ENCODE data around the gene SH3PXD2B. TPM values are rescaled to one million over a fixed set of nuclear protein-coding genes. Genes with fewer than 3 reads are reported as not detected.

The SH3PXD2B gene
- total and polyA plus RNA-seq, 2 of the 13 experiments (the other 11 are each of a cell fraction or from before 2014, with no cell fraction given): 3.4 to 4.6 TPM

DNA sequence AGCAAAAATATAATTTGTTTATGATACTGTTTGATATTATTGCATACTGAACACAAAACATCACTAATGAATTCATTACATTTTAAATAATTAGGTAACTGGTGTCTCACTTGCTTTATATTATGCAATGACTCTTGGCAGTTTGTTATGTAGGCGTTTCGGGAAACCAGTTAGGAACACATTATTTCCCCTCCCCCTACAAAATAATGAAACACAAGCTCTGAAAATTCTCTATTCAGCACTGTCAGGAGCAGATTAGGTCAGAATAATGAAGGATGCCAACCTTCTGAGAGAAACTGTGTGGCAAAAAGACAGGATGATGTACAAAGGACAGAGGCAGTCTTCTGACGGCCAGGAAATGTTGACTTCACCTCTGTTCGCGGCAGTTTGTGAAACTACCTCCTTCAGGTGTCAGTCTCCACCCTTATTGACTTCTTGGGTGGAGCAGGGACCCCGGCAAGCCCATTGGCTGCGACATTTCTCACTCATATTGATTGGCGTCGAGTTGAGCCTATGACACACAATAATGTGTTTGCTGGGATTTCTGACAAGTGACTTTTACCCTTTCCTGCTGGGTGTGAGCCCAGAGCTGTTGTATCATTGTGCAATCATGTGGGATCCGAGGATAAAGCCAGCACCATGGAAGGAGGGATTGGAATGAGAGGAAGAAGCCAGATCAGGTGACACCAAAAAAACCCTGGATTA is 33.9 kb downstream of the SH3PXD2B start (continued):
- TF ChIP-seq TRAFD1 (CRISPR knock-in tag; IDR thresholded peaks at IDR 0.05; ENCODE audit: borderline replicate concordance) (no peak), RARA (CRISPR knock-in tag; IDR thresholded peaks at IDR 0.05) (0 out of 2 replicates have a peak, but pooled peaks have one; percentile 34), HMG20B (CRISPR knock-in tag; conservative IDR thresholded peaks at IDR 0.05) (0 out of 2 replicates have a peak, but pooled peaks have one; percentile 42), KAT8 (CRISPR knock-in tag; IDR thresholded peaks at IDR 0.05) (peak; percentile 65), FOXO1 (CRISPR knock-in tag; IDR thresholded peaks at IDR 0.05) (peak; percentile 29; the same call in 1 of the 2 replicates), SUZ12 (IDR thresholded peaks at IDR 0.05; ENCODE audit: low read depth, low read length) (no peak), ZC3H13 (CRISPR knock-in tag; IDR thresholded peaks at IDR 0.05) (no peak), BRF2 (CRISPR knock-in tag; IDR thresholded peaks at IDR 0.05) (no peak), ZNF431 (CRISPR knock-in tag; IDR thresholded peaks at IDR 0.05; ENCODE audit: borderline replicate concordance, low read depth) (no peak), PHF21A (CRISPR knock-in tag; IDR thresholded peaks at IDR 0.05) (peak; percentile 72), TAF15 (IDR thresholded peaks at IDR 0.05; ENCODE audit: low read depth, low read length, poor library complexity, severe bottlenecking) (no peak), STAG1 (CRISPR knock-in tag; IDR thresholded peaks at IDR 0.05) (no peak), SNAPC5 (CRISPR knock-in tag; IDR thresholded peaks at IDR 0.05; ENCODE audit: borderline replicate concordance) (no peak), SAFB2 (CRISPR knock-in tag; IDR thresholded peaks at IDR 0.05; ENCODE audit: borderline replicate concordance, low read depth) (no peak)
- TF ChIP-seq, protein P1, sequence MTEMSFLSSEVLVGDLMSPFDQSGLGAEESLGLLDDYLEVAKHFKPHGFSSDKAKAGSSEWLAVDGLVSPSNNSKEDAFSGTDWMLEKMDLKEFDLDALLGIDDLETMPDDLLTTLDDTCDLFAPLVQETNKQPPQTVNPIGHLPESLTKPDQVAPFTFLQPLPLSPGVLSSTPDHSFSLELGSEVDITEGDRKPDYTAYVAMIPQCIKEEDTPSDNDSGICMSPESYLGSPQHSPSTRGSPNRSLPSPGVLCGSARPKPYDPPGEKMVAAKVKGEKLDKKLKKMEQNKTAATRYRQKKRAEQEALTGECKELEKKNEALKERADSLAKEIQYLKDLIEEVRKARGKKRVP (CRISPR knock-in tag; IDR thresholded peaks at IDR 0.05): 0 out of 4 replicates have a peak, but pooled peaks of 1 of the 2 experiments have one; percentile 33
- TF ChIP-seq, protein P2, sequence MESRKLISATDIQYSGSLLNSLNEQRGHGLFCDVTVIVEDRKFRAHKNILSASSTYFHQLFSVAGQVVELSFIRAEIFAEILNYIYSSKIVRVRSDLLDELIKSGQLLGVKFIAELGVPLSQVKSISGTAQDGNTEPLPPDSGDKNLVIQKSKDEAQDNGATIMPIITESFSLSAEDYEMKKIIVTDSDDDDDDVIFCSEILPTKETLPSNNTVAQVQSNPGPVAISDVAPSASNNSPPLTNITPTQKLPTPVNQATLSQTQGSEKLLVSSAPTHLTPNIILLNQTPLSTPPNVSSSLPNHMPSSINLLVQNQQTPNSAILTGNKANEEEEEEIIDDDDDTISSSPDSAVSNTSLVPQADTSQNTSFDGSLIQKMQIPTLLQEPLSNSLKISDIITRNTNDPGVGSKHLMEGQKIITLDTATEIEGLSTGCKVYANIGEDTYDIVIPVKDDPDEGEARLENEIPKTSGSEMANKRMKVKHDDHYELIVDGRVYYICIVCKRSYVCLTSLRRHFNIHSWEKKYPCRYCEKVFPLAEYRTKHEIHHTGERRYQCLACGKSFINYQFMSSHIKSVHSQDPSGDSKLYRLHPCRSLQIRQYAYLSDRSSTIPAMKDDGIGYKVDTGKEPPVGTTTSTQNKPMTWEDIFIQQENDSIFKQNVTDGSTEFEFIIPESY (CRISPR knock-in tag; IDR thresholded peaks at IDR 0.05): 0 out of 2 replicates have a peak, but pooled peaks have one; percentile 10
- TF ChIP-seq, protein P3, sequence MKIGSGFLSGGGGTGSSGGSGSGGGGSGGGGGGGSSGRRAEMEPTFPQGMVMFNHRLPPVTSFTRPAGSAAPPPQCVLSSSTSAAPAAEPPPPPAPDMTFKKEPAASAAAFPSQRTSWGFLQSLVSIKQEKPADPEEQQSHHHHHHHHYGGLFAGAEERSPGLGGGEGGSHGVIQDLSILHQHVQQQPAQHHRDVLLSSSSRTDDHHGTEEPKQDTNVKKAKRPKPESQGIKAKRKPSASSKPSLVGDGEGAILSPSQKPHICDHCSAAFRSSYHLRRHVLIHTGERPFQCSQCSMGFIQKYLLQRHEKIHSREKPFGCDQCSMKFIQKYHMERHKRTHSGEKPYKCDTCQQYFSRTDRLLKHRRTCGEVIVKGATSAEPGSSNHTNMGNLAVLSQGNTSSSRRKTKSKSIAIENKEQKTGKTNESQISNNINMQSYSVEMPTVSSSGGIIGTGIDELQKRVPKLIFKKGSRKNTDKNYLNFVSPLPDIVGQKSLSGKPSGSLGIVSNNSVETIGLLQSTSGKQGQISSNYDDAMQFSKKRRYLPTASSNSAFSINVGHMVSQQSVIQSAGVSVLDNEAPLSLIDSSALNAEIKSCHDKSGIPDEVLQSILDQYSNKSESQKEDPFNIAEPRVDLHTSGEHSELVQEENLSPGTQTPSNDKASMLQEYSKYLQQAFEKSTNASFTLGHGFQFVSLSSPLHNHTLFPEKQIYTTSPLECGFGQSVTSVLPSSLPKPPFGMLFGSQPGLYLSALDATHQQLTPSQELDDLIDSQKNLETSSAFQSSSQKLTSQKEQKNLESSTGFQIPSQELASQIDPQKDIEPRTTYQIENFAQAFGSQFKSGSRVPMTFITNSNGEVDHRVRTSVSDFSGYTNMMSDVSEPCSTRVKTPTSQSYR (CRISPR knock-in tag; IDR thresholded peaks at IDR 0.05; ENCODE audit: borderline replicate concordance): peak; percentile 20; the same call in 1 of the 2 replicates
- TF ChIP-seq, protein P4, sequence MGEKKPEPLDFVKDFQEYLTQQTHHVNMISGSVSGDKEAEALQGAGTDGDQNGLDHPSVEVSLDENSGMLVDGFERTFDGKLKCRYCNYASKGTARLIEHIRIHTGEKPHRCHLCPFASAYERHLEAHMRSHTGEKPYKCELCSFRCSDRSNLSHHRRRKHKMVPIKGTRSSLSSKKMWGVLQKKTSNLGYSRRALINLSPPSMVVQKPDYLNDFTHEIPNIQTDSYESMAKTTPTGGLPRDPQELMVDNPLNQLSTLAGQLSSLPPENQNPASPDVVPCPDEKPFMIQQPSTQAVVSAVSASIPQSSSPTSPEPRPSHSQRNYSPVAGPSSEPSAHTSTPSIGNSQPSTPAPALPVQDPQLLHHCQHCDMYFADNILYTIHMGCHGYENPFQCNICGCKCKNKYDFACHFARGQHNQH (CRISPR knock-in tag; IDR thresholded peaks at IDR 0.05): 0 out of 2 replicates have a peak, but pooled peaks have one; percentile 60
